PC-3 (cell line): ENCODE data around the gene MTHFS. TPM values are rescaled to one million over a fixed set of nuclear protein-coding genes. Genes with fewer than 3 reads are reported as not detected.
"Not testable (repeated sequence)": the region's sequence is repeated elsewhere in the genome, so short reads cannot be mapped to it uniquely, and the experiment has no call there.

Experiments used
- ATAC-seq: fragments of 200-7000 bp; cut with Tn5 transposase; 2 replicates; pipeline ENCODE4 v1.9.1; 2020; ENCODE audit warnings: mild to moderate bottlenecking, moderate library complexity
- BruUV-seq: library from RNA; stranded (reverse); fragments of 400-500 nt; replicated peaks from 2 replicates; lab custom pipeline; 2021; lab: Mats Ljungman, UMichigan
- CTCF ChIA-PET: fragments of 300-600 bp; sonication (Branson Sonifier 250); formaldehyde crosslinking; loops from one replicate; lab custom pipeline; 2022; ENCODE audit warnings: antibody characterized with exemption; lab: Charles Lee
- POLR2A ChIA-PET: fragments of 300-600 bp; sonication (Branson Sonifier 250); formaldehyde crosslinking; loops from one replicate; lab custom pipeline; 2022; ENCODE audit warnings: antibody characterized with exemption; ENCODE audit not compliant: unreplicated experiment; lab: Charles Lee
- DNase-seq: peaks from one replicate; pipeline ENCODE4 v3.0.0-alpha.2; 2015
- H2AFZ ChIP-seq: fragments of 300-600 bp; sonication (generic); 2 replicates; pipeline ENCODE4 v1.6.0; 2016; ENCODE audit warnings: antibody characterized with exemption, low read length
- H3F3A ChIP-seq: fragments of 300-600 bp; sonication (generic); one replicate; pipeline ENCODE4 v1.6.0; 2017; ENCODE audit warnings: antibody characterized with exemption, low read length, control low read depth, mild to moderate bottlenecking; ENCODE audit not compliant: unreplicated experiment
- H3K27ac ChIP-seq: fragments of 300-600 bp; sonication (generic); 2 replicates; pipeline ENCODE4 v1.5.1; 2016; ENCODE audit warnings: mild to moderate bottlenecking, low read length
- H3K27me3 ChIP-seq: fragments of 300-600 bp; sonication (generic); 2 replicates; pipeline ENCODE4 v1.6.1; 2016; ENCODE audit warnings: low read length, mixed read lengths
- H3K36me3 ChIP-seq: fragments of 300-600 bp; sonication (generic); 2 replicates; pipeline ENCODE4 v1.6.1; 2016; ENCODE audit warnings: low read depth, mixed run types, low read length, mixed read lengths
- H3K4me1 ChIP-seq: fragments of 300-600 bp; sonication (generic); 2 replicates; pipeline ENCODE4 v1.5.1; 2016; ENCODE audit warnings: low read length; ENCODE audit not compliant: insufficient read depth
- H3K4me2 ChIP-seq: fragments of 300-600 bp; sonication (generic); 2 replicates; pipeline ENCODE4 v1.6.0; 2016; ENCODE audit warnings: low read length
- H3K4me3 ChIP-seq: fragments of 300-600 bp; sonication (generic); 2 replicates; pipeline ENCODE4 v1.5.1; 2016; ENCODE audit warnings: mild to moderate bottlenecking, low read length, mixed read lengths
- H3K79me2 ChIP-seq: fragments of 300-600 bp; sonication (generic); 2 replicates; pipeline ENCODE4 v1.6.1; 2017; ENCODE audit warnings: low read length, mixed read lengths
- H3K9ac ChIP-seq: fragments of 300-600 bp; sonication (generic); 2 replicates; pipeline ENCODE4 v1.6.0; 2016; ENCODE audit warnings: mild to moderate bottlenecking, low read length
- H3K9me2 ChIP-seq: fragments of 300-600 bp; sonication (generic); replicated peaks from 2 replicates; pipeline ENCODE4 v1.6.1; 2016; ENCODE audit warnings: mixed run types, low read length, mixed read lengths
- H3K9me3 ChIP-seq: fragments of 300-600 bp; sonication (generic); 2 replicates; pipeline ENCODE4 v1.6.1; 2016; ENCODE audit warnings: low read length, mixed read lengths
- H4K20me1 ChIP-seq: fragments of 300-600 bp; sonication (generic); 2 replicates; pipeline ENCODE4 v1.6.1; 2016; ENCODE audit warnings: low read length, mixed read lengths
- EZH2 ChIP-seq: fragments of 300-600 bp; sonication (generic); IDR thresholded peaks from one replicate; pipeline ENCODE4 v1.6.1; 2017; ENCODE audit warnings: antibody characterized with exemption, mild to moderate bottlenecking, low read length; ENCODE audit not compliant: unreplicated experiment
- EZH2phosphoT487 ChIP-seq: fragments of 300-600 bp; sonication (generic); IDR thresholded peaks from 2 replicates; pipeline ENCODE4 v1.6.1; 2018; ENCODE audit warnings: mild to moderate bottlenecking, antibody characterized with exemption, low read length, borderline replicate concordance
- intact Hi-C: fragments of 100-400 bp; cut with micrococcal nuclease; formaldehyde crosslinking; loops from 2 replicates; pipeline ENCODE4 v1.9.0; 2023
- total RNA-seq: library from RNA; depleted of rRNA; stranded (reverse); fragments of >200 nt; gene quantifications from 2 replicates; pipeline ENCODE4 v1.2.3, GENCODE V29; 2014
- TF ChIP-seq, protein P1 (sequence below): fragments of 300-600 bp; sonication (generic); conservative IDR thresholded peaks from 2 replicates; pipeline ENCODE4 v1.5.1; 2017; ENCODE audit warnings: antibody characterized with exemption, low read depth, mild to moderate bottlenecking, low read length

Gene MTHFS
- total RNA-seq, 1 experiment from 2014 or later = 28.8 TPM

DNA sequence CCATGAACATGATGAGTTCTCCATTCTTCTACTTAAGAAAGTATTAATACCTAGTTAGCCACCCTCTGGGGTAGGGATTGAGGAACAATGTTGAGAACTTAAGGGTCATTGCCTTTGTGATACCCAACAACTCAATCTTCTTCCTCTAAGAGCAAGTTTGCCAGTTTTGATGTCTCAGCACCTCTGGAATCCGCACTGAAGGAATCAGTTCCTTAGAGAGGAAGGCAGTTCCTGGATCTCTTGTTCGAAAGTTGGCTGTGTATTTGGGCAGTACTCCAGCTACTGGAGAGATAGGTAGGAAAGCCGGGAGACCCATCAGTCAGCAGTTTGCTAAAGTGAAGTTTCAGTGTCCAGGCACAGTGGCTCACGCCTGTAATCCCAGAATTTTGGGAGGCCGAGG, 35.6 kb upstream of the MTHFS start:
- ATAC-seq (no peak), DNase-seq (no peak)
- no peak overlapping the region for H3K9ac ChIP-seq
- H3K9me3 ChIP-seq = no peaks in the 10 kb centered on the region
- no peaks in the 10 kb centered on the region for H3K4me1 ChIP-seq
- no peak overlapping the region for H3K4me3 ChIP-seq
- no peaks in the 10 kb centered on the region for H3K36me3 ChIP-seq
- H3K27ac ChIP-seq = no peak overlapping the region
- intact Hi-C loops = no loop called here
- no TSS peak for BruUV-seq
- no peaks in the 10 kb centered on the region for H4K20me1 ChIP-seq
- no peaks in the 10 kb centered on the region for H3F3A ChIP-seq
- no peaks in the 10 kb centered on the region for H3K9me2 ChIP-seq
- no peaks in the 10 kb centered on the region for H3K27me3 ChIP-seq
- no peaks in the 10 kb centered on the region for H3K79me2 ChIP-seq
- no peak overlapping the region for H2AFZ ChIP-seq
- ChIA-PET CTCF (no interaction called here), POLR2A (no interaction called here)
- no peak overlapping the region for H3K4me2 ChIP-seq
- TF ChIP-seq EZH2 = no peak
- no peak for TF ChIP-seq EZH2phosphoT487
- TF ChIP-seq, protein P1, sequence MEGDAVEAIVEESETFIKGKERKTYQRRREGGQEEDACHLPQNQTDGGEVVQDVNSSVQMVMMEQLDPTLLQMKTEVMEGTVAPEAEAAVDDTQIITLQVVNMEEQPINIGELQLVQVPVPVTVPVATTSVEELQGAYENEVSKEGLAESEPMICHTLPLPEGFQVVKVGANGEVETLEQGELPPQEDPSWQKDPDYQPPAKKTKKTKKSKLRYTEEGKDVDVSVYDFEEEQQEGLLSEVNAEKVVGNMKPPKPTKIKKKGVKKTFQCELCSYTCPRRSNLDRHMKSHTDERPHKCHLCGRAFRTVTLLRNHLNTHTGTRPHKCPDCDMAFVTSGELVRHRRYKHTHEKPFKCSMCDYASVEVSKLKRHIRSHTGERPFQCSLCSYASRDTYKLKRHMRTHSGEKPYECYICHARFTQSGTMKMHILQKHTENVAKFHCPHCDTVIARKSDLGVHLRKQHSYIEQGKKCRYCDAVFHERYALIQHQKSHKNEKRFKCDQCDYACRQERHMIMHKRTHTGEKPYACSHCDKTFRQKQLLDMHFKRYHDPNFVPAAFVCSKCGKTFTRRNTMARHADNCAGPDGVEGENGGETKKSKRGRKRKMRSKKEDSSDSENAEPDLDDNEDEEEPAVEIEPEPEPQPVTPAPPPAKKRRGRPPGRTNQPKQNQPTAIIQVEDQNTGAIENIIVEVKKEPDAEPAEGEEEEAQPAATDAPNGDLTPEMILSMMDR = no peak

DNA sequence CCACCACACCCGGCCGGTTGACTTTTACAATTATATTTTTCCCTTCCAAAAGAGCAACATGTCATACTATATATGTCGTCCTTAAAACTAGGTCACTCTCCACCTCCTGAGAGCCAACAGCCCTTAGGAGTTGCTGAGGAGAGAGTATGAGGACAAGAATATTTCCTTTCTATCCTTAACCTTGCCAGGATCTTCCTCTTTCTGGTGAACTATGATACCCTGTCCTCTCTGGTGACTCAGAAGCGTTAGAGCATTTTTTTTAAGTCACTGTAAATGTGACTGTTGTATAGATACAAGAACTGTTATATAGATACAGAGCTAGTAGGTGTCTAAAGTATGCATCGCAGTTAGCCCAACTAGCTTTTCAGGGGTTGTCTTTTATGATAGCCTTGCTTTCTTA, 33.7 kb upstream of the MTHFS start:
- POLR2A ChIA-PET = no interaction called here
- no peaks in the 10 kb centered on the region for H3K27me3 ChIP-seq
- BruUV-seq = no TSS peak
- no peaks in the 10 kb centered on the region for H4K20me1 ChIP-seq
- no peaks in the 10 kb centered on the region for H3F3A ChIP-seq
- ATAC-seq (no peak), DNase-seq (no peak)
- no peak overlapping the region for H3K27ac ChIP-seq
- H3K9me2 ChIP-seq = no peaks in the 10 kb centered on the region
- TF ChIP-seq, protein P1 = no peak
- TF ChIP-seq EZH2phosphoT487 (no peak), EZH2 (no peak)
- no peaks in the 10 kb centered on the region for H3K79me2 ChIP-seq
- H3K36me3 ChIP-seq = no peaks in the 10 kb centered on the region
- no peaks in the 10 kb centered on the region for H3K9me3 ChIP-seq
- H3K4me1 ChIP-seq = no peaks in the 10 kb centered on the region
- no peak overlapping the region for H3K4me2 ChIP-seq
- CTCF ChIA-PET = no interaction called here
- H3K9ac ChIP-seq = no peak overlapping the region
- intact Hi-C loops = no loop called here
- no peak overlapping the region for H2AFZ ChIP-seq
- H3K4me3 ChIP-seq = no peak overlapping the region

DNA sequence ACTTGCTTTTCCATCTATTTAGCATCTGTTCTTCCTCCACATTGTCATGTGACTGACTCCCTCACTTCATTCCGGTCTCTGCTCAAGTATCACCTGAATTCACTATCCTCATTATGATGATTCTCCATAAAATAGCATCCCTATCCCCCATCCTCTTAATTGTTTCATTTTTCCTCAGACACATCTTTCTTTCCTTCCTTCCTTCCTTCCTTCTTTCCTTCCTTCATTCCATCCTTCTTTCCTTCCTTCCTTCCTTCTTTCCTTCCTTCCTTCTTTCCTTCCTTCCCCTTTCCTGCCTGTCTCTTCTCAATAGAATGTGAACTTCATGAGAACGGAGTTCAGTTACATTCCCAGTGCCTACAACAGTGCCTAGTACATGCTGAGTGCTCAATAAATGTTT, 32.6 kb upstream of the MTHFS start:
- no peak for DNase-seq
- no peak overlapping the region for H2AFZ ChIP-seq
- no peaks in the 10 kb centered on the region for H3K79me2 ChIP-seq
- no peaks in the 10 kb centered on the region for H3F3A ChIP-seq
- no peak overlapping the region for H3K9ac ChIP-seq
- BruUV-seq = no TSS peak
- no peaks in the 10 kb centered on the region for H3K27me3 ChIP-seq
- ChIA-PET CTCF (no interaction called here), POLR2A (no interaction called here)
- peaks cover 2% of the 10 kb centered on the region; the same call in 1 of the 2 replicates for H3K4me1 ChIP-seq
- no peak overlapping the region for H3K27ac ChIP-seq
- no peak overlapping the region for H3K4me2 ChIP-seq
- H3K9me3 ChIP-seq = no peaks in the 10 kb centered on the region
- H3K9me2 ChIP-seq = no peaks in the 10 kb centered on the region
- intact Hi-C loops = no loop called here
- H3K36me3 ChIP-seq = no peaks in the 10 kb centered on the region
- no peak for ATAC-seq
- TF ChIP-seq EZH2phosphoT487 = no peak
- TF ChIP-seq, protein P1 = no peak
- no peak for TF ChIP-seq EZH2
- H3K4me3 ChIP-seq = no peak overlapping the region
- no peaks in the 10 kb centered on the region for H4K20me1 ChIP-seq

DNA sequence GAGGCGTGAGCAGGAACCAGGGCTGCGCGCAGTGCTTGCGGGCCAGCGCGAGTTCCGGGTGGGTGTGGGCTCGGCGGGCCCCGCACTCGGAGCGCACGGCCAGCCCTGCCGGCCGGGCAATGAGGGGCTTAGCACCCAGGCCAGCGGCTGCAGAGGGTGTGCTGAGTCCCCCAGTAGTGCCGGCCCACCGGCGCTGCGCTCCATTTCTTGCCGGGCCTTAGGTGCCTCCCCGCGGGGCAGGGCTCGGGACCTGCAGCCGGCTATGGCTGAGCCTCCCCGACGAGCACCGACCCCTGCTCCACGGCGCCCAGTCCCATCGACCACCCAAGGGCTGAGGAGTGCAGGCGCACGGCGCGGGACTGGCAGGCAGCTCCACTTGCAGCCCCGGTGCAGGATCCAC, 29.3 kb upstream of the MTHFS start:
- ATAC-seq, H3K4me3 ChIP-seq, H3K9ac ChIP-seq, H3K9me2 ChIP-seq, H4K20me1 ChIP-seq, CTCF ChIA-PET, BruUV-seq, intact Hi-C loops, POLR2A ChIA-PET, H3F3A ChIP-seq, H2AFZ ChIP-seq, DNase-seq, H3K27me3 ChIP-seq, H3K4me1 ChIP-seq, H3K27ac ChIP-seq, H3K4me2 ChIP-seq: not testable (repeated sequence)
- Histone ChIP-seq H3K79me2 (peaks cover 24% of the 10 kb centered on the region), H3K9me3 (peaks cover 10% of the 10 kb centered on the region; the same call in 1 of the 2 replicates), H3K36me3 (peaks cover 11% of the 10 kb centered on the region)
